Measurements from ENCODE around the gene ELL.

GRCh38 chr19:18501832-18502231 is 20.0 kb downstream of the ELL start:
- TF ChIP-seq EZH2 (IDR thresholded peaks at IDR 0.05; ENCODE audit: insufficient read depth, poor library complexity, severe bottlenecking) (no peak), EZH2phosphoT487 (IDR thresholded peaks at IDR 0.05; ENCODE audit: insufficient read depth, low read depth) (no peak)

Data from GM23248 (cell line).